ENCODE measurements around the gene TBC1D22B.
"Not testable (repeated sequence)": the region's sequence is repeated elsewhere in the genome, so short reads cannot be mapped to it uniquely, and the experiment has no call there.

TBC1D22B gene

GRCh38 chr6:37269105-37269504 lies 11.5 kb downstream of the TBC1D22B start:
- no peak for DNase-seq

GRCh38 chr6:37272834-37273566 lies 15.4 kb downstream of the TBC1D22B start:
- DNase-seq: no peak

- DNase-seq: no peak
These were observed 16.1 kb downstream of the TBC1D22B start for GRCh38 chr6:37273690-37274089.

- no peak for DNase-seq
These were observed 17.8 kb downstream of the TBC1D22B start for GRCh38 chr6:37275350-37275749.

GRCh38 chr6:37277001-37277409 lies 19.4 kb downstream of the TBC1D22B start:
- DNase-seq: no peak

GRCh38 chr6:37279366-37280134 lies 22.0 kb downstream of the TBC1D22B start:
- peak in 1 of 2 donors; percentile 3 for DNase-seq

GRCh38 chr6:37280162-37280887 lies 22.8 kb downstream of the TBC1D22B start:
- DNase-seq: no peak

GRCh38 chr6:37282371-37282770 lies 24.8 kb downstream of the TBC1D22B start:
- DNase-seq: no peak

- DNase-seq: no peak
These were observed 25.7 kb downstream of the TBC1D22B start for GRCh38 chr6:37283268-37283667.

GRCh38 chr6:37283671-37284151 lies 26.1 kb downstream of the TBC1D22B start:
- no peak for DNase-seq

- DNase-seq: no peak
These were observed 27.2 kb downstream of the TBC1D22B start for GRCh38 chr6:37284781-37285180.

GRCh38 chr6:37285861-37286311 lies 28.3 kb downstream of the TBC1D22B start:
- no peak for DNase-seq

GRCh38 chr6:37287519-37288157 lies 30.1 kb downstream of the TBC1D22B start:
- DNase-seq: no peak

- no peak for DNase-seq
These were observed 30.7 kb downstream of the TBC1D22B start for GRCh38 chr6:37288247-37288646.

- DNase-seq: no peak
These were observed 32.4 kb downstream of the TBC1D22B start for GRCh38 chr6:37289931-37290330.

GRCh38 chr6:37293426-37293825 lies 35.9 kb downstream of the TBC1D22B start:
- no peak for DNase-seq

GRCh38 chr6:37297637-37298036 lies 40.1 kb downstream of the TBC1D22B start:
- not testable (repeated sequence) for DNase-seq

GRCh38 chr6:37298958-37299357 lies 41.4 kb downstream of the TBC1D22B start:
- DNase-seq: no peak

GRCh38 chr6:37299990-37300389 lies 42.4 kb downstream of the TBC1D22B start:
- no peak for DNase-seq

GRCh38 chr6:37302086-37302686 lies 44.6 kb downstream of the TBC1D22B start:
- peak in 1 of 2 donors; percentile 26 for DNase-seq

- no peak for DNase-seq
These were observed 45.6 kb downstream of the TBC1D22B start for GRCh38 chr6:37303091-37303660.

All from bone marrow (tissue), 2 donors.